ENCODE results near the gene PMFBP1.
"Not testable (repeated sequence)": the region's sequence is repeated elsewhere in the genome, so short reads cannot be mapped to it uniquely, and the experiment has no call there.

Gene PMFBP1

GRCh38 chr16:72099377-72099818, 72.6 kb downstream of the PMFBP1 start:
- DNase-seq = peak; percentile 50

DNA sequence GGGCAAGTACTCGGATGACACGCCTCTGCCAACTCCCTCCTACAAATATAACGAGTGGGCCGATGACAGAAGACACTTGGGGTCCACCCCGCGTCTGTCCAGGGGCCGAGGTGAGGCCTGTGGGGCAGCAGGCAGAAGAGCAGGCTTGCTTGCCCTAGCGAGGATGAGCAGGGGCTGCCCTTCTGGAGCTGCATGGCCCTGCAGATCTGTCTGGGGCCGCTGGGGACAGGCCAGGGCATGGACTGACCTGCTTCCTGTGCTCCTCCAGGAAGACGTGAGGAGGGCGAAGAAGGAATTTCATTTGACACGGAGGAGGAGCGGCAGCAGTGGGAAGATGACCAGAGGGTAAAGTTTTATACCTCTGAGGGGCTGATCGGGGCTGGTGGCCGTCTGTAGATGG, 73.0 kb downstream of the PMFBP1 start:
- peak; percentile 13 for DNase-seq

GRCh38 chr16:72094266-72094610, 77.7 kb downstream of the PMFBP1 start:
- no peak for DNase-seq

GRCh38 chr16:72093448-72094265, 78.3 kb downstream of the PMFBP1 start, which contains the start of the genes DHX38 and TXNL4B:
Gene DHX38 (plus strand): TSS chr16:72093847. CDS start chr16:72096158, 2,311 bp downstream.
Gene TXNL4B (minus strand): TSS chr16:72093620. CDS start chr16:72090749, 2,871 bp downstream.
- DNase-seq = peak; percentile 99

DNA sequence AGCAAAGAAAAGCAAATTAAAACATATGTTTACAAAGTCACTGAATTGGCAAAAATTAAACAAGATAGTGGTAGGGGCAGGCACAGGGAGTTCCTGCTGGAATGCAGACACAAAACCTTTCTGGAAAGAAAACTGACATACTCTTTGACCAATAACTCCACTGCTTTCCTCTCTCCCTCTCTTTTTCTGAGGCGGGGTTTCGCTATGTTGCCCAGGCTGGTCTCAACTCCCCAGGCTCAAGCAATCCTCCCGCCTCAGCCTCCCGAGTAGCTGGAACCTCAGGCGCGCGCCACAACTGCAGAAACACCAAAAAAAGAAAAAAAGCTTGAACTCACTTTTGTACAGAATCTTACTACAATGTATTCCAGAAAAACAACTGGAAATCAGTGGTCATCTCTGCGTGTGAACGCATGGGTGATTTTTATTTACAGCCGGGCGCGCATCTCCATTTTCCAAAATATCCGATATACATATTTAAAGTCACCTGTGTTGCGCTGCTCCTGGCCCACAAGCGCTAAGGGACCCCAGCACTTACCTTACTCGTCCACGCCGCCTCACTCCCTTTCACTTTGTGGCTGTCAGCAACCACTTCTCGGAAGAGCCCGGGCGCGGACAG, 79.0 kb downstream of the PMFBP1 start:
- DNase-seq = no peak

GRCh38 chr16:72091217-72091616, 80.7 kb downstream of the PMFBP1 start:
- no peak for DNase-seq

DNA sequence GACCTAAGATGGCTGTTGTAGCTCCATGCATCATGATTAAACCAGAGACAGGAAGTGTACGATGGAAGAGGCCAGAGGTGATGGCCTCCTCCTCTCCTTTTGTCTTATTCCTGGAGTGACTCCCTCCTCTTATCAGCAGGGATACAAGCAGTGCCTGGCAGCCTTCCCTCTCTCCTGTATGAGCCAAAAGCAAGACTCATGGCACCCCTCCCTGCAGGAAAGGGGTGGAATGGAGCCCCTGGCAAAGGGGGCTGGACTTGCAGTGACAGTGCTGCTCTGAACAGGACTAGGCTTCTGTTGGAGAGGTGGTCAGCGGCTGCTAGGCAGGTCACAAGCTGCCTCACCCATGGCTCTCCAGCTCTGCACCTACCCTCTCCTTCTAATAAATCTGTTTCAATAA, 87.0 kb downstream of the PMFBP1 start:
- no peak for DNase-seq

GRCh38 chr16:72084445-72084844, 87.5 kb downstream of the PMFBP1 start:
- no peak for DNase-seq

DNA sequence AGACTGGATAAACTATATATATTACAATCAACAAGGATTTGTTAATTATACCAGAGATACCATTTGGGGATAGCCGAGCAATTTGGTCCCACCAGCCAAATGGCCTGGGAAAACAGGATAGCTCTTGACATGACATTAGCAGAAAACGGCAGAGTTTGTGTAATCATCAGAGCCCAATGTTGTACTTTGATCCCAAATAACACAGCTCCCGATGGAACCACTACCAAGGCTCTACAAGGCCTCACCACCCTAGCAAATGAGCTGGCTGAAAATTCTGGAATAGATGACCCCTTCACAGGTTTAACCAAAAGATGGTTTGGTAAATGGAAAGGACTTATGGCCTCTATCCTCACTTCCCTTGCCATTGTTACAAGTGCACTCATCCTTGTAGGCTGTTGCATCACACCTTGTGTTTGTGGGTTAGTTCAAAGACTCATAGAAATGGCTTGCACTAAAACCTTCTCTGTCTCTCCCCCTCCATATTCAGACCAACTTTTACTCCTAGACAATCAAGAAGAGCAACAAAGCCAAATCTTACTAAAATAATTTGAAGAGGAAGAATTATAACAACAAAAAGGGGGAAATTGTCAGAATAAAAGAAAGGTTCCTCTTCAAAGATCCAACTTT, 88.1 kb downstream of the PMFBP1 start:
- no peak for DNase-seq

DNA sequence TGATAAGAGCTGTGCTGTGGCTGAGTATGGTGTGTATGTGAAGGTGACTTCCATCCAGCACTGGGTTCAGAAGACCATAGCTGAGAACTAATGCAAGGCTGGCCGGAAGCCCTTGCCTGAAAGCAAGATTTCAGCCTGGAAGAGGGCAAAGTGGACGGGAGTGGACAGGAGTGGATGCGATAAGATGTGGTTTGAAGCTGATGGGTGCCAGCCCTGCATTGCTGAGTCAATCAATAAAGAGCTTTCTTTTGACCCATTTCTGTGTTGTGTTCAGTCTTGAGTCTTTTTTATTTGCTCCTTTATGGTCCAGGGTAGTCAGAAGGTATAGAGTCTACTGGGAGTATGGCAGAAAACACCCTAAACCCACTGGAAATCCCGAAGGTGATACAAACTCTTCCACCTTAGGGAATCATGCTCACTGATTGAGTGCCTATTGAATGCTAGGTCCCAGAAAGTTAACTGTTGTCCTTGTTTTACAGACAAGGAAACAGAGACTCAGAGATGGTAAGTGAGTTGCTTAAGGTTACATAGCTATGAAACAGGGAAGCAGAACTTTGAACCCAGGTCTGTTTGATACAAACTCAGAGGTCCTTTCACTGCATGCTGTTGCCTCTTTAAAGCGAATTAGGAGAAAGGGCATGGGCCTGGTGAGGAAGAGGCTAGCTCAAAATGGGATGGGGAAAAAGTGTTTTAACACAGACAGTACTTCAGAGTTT, 94.8 kb downstream of the PMFBP1 start:
- not testable (repeated sequence) for DNase-seq

- DNase-seq = not testable (repeated sequence)
Measured at GRCh38 chr16:72075067-72075466, 96.9 kb downstream of the PMFBP1 start.

- peak; percentile 49 for DNase-seq
Measured at GRCh38 chr16:72073560-72074230, 98.3 kb downstream of the PMFBP1 start.

GRCh38 chr16:72072514-72073342, 99.2 kb downstream of the PMFBP1 start:
- DNase-seq = peak; percentile 42

Data from retina (tissue), 1 donor.